Activated CD8-positive, alpha-beta memory T cell treated with anti-CD3 and anti-CD28 coated beads for 24 hours (primary cell): ENCODE measurements around the gene GTF2H4.
"Not testable (repeated sequence)": the region's sequence is repeated elsewhere in the genome, so short reads cannot be mapped to it uniquely, and the experiment has no call there.

Experiments used
- DNase-seq: peaks from one replicate; pipeline ENCODE4 v3.0.0-alpha.2; 2020

The GTF2H4 gene

GRCh38 chr6:30895343-30895742 is 12.7 kb upstream of the GTF2H4 start:
- DNase-seq = no peak

GRCh38 chr6:30896541-30896940 is 11.5 kb upstream of the GTF2H4 start:
- DNase-seq = no peak

GRCh38 chr6:30897882-30898281 is 10.1 kb upstream of the GTF2H4 start:
- no peak for DNase-seq

GRCh38 chr6:30898750-30899360 is 9.2 kb upstream of the GTF2H4 start:
- no peak for DNase-seq

GRCh38 chr6:30900863-30901417 is 7.1 kb upstream of the GTF2H4 start:
- DNase-seq = no peak

- DNase-seq = no peak
Observed at GRCh38 chr6:30901436-30901835, 6.6 kb upstream of the GTF2H4 start.

GRCh38 chr6:30902196-30902595 is 5.8 kb upstream of the GTF2H4 start:
- DNase-seq = not testable (repeated sequence)

GRCh38 chr6:30902709-30903108 is 5.3 kb upstream of the GTF2H4 start:
- no peak for DNase-seq

GRCh38 chr6:30903236-30903635 is 4.8 kb upstream of the GTF2H4 start:
- no peak for DNase-seq

GRCh38 chr6:30907290-30907757 is 683 bp upstream of the GTF2H4 start:
- not testable (repeated sequence) for DNase-seq

GRCh38 chr6:30908700-30909099 is 693 bp downstream of the GTF2H4 start:
- no peak for DNase-seq

GRCh38 chr6:30910473-30910872 is 2.5 kb downstream of the GTF2H4 start:
- not testable (repeated sequence) for DNase-seq

GRCh38 chr6:30912746-30913520 is 4.9 kb downstream of the GTF2H4 start:
- no peak for DNase-seq

GRCh38 chr6:30913721-30914075 is 5.7 kb downstream of the GTF2H4 start:
- DNase-seq = no peak

- peak; percentile 97 for DNase-seq
Observed at GRCh38 chr6:30914076-30914853, 6.3 kb downstream of the GTF2H4 start, which contains the start of gene VARS2. Gene VARS2 (plus strand): TSS chr6:30914238. CDS start chr6:30914837, 599 bp downstream.

GRCh38 chr6:30914854-30915590 is 7.0 kb downstream of the GTF2H4 start:
- DNase-seq = peak; percentile 67

- peak; percentile 58 for DNase-seq
Observed at GRCh38 chr6:30915591-30915946, 7.6 kb downstream of the GTF2H4 start.

- DNase-seq = no peak
Observed at GRCh38 chr6:30917041-30917440, 9.0 kb downstream of the GTF2H4 start.

GRCh38 chr6:30917487-30917886 is 9.5 kb downstream of the GTF2H4 start:
- DNase-seq = no peak

GRCh38 chr6:30918670-30919069 is 10.7 kb downstream of the GTF2H4 start:
- no peak for DNase-seq

- no peak for DNase-seq
Observed at GRCh38 chr6:30922447-30922852, 14.4 kb downstream of the GTF2H4 start.

GRCh38 chr6:30924040-30924627 is 16.1 kb downstream of the GTF2H4 start:
- not testable (repeated sequence) for DNase-seq
